ENCODE results near the gene RBM38. TPM values are rescaled to one million over a fixed set of nuclear protein-coding genes. Genes with fewer than 3 reads are reported as not detected.

RBM38 gene
- total RNA-seq, 1 experiment from 2014 or later = 56.5 TPM

- ChIA-PET CTCF (no interaction called here), POLR2A (ENCODE audit: unreplicated experiment) (no interaction called here)
- no peak overlapping the region for H3K9ac ChIP-seq (ENCODE audit: low read length)
- DNase-seq (no peak), ATAC-seq (no peak)
- intact Hi-C loops (cut with micrococcal nuclease) = no loop called here
- H3K4me3 ChIP-seq (ENCODE audit: low read length) = no peak overlapping the region
- no peaks in the 10 kb centered on the region for H3K79me2 ChIP-seq (ENCODE audit: low read length)
- H3K27me3 ChIP-seq (ENCODE audit: low read length) = no peaks in the 10 kb centered on the region
- no peaks in the 10 kb centered on the region for H3F3A ChIP-seq (ENCODE audit: low read length, unreplicated experiment)
- BruUV-seq (replicated peaks) = TSS peak; percentile 28
- no peaks in the 10 kb centered on the region for H3K4me1 ChIP-seq (ENCODE audit: insufficient read depth, low read length)
- no peaks in the 10 kb centered on the region for H4K20me1 ChIP-seq (ENCODE audit: low read length)
- H3K9me2 ChIP-seq (replicated peaks; ENCODE audit: low read length) = no peaks in the 10 kb centered on the region
- peaks cover 29% of the 10 kb centered on the region; the same call in 1 of the 2 replicates for H3K36me3 ChIP-seq (ENCODE audit: low read depth, low read length)
- H3K27ac ChIP-seq (ENCODE audit: low read length) = no peak overlapping the region
- no peak overlapping the region for H3K4me2 ChIP-seq (ENCODE audit: low read length)
- TF ChIP-seq, protein P1, sequence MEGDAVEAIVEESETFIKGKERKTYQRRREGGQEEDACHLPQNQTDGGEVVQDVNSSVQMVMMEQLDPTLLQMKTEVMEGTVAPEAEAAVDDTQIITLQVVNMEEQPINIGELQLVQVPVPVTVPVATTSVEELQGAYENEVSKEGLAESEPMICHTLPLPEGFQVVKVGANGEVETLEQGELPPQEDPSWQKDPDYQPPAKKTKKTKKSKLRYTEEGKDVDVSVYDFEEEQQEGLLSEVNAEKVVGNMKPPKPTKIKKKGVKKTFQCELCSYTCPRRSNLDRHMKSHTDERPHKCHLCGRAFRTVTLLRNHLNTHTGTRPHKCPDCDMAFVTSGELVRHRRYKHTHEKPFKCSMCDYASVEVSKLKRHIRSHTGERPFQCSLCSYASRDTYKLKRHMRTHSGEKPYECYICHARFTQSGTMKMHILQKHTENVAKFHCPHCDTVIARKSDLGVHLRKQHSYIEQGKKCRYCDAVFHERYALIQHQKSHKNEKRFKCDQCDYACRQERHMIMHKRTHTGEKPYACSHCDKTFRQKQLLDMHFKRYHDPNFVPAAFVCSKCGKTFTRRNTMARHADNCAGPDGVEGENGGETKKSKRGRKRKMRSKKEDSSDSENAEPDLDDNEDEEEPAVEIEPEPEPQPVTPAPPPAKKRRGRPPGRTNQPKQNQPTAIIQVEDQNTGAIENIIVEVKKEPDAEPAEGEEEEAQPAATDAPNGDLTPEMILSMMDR (conservative IDR thresholded peaks at IDR 0.05; ENCODE audit: low read depth, low read length) = no peak
- TF ChIP-seq EZH2phosphoT487 (IDR thresholded peaks at IDR 0.05; ENCODE audit: borderline replicate concordance, low read length) (no peak), EZH2 (IDR thresholded peaks at IDR 0.05; ENCODE audit: low read length, unreplicated experiment) (no peak)
- H2AFZ ChIP-seq (ENCODE audit: low read length) = no peak overlapping the region
- H3K9me3 ChIP-seq (ENCODE audit: low read length) = no peaks in the 10 kb centered on the region
Observed at GRCh38 chr20:57408536-57409233, 17.5 kb downstream of the RBM38 start.

DNA sequence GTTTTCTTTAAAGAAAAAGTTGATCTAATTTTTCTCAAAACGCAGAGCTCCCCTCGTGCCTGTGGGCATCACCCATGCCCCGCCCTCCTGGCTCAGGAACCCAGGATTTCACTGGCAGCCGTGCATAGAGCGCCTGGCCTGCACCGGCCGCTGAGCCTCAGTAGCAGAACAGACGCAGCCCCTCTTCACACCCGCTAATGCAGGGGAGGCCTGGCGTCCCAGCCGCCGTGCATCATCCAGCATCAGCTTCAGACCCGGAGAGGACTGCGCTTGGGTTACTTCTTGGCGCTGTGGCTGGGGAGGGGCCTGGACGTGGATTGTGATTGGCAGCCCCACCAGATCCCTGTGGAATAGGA, 18.1 kb downstream of the RBM38 start:
- intact Hi-C loops (cut with micrococcal nuclease) = no loop called here
- no peak for DNase-seq
- H3K9me2 ChIP-seq (replicated peaks; ENCODE audit: low read length) = no peaks in the 10 kb centered on the region
- ChIA-PET CTCF (no interaction called here), POLR2A (ENCODE audit: unreplicated experiment) (no interaction called here)
- no peaks in the 10 kb centered on the region for H3K4me1 ChIP-seq (ENCODE audit: insufficient read depth, low read length)
- H3K36me3 ChIP-seq (ENCODE audit: low read depth, low read length) = peaks cover 24% of the 10 kb centered on the region; the same call in 1 of the 2 replicates
- no peaks in the 10 kb centered on the region for H3K27me3 ChIP-seq (ENCODE audit: low read length)
- no peak for ATAC-seq
- H3K4me2 ChIP-seq (ENCODE audit: low read length) = no peak overlapping the region
- no peak overlapping the region for H3K4me3 ChIP-seq (ENCODE audit: low read length)
- no peak for TF ChIP-seq EZH2 (IDR thresholded peaks at IDR 0.05; ENCODE audit: low read length, unreplicated experiment)
- no peak for TF ChIP-seq EZH2phosphoT487 (IDR thresholded peaks at IDR 0.05; ENCODE audit: borderline replicate concordance, low read length)
- TF ChIP-seq, protein P1 (conservative IDR thresholded peaks at IDR 0.05; ENCODE audit: low read depth, low read length) = no peak
- no peaks in the 10 kb centered on the region for H3K9me3 ChIP-seq (ENCODE audit: low read length)
- H2AFZ ChIP-seq (ENCODE audit: low read length) = no peak overlapping the region
- no peaks in the 10 kb centered on the region for H4K20me1 ChIP-seq (ENCODE audit: low read length)
- BruUV-seq (replicated peaks) = no TSS peak
- H3K27ac ChIP-seq (ENCODE audit: low read length) = no peak overlapping the region
- H3F3A ChIP-seq (ENCODE audit: low read length, unreplicated experiment) = no peaks in the 10 kb centered on the region
- H3K79me2 ChIP-seq (ENCODE audit: low read length) = no peaks in the 10 kb centered on the region
- H3K9ac ChIP-seq (ENCODE audit: low read length) = no peak overlapping the region

- POLR2A ChIA-PET (ENCODE audit: unreplicated experiment) = no interaction called here
- H3K27ac ChIP-seq (ENCODE audit: low read length) = no peak overlapping the region
Observed at GRCh38 chr20:57409672-57410397, 18.6 kb downstream of the RBM38 start.

More at GRCh38 chr20:57409672-57410397, 18.6 kb downstream of the RBM38 start:
- no peak overlapping the region for H2AFZ ChIP-seq (ENCODE audit: low read length)
- TF ChIP-seq EZH2 (IDR thresholded peaks at IDR 0.05; ENCODE audit: low read length, unreplicated experiment) (no peak), EZH2phosphoT487 (IDR thresholded peaks at IDR 0.05; ENCODE audit: borderline replicate concordance, low read length) (no peak)
- TF ChIP-seq, protein P1 (conservative IDR thresholded peaks at IDR 0.05; ENCODE audit: low read depth, low read length) = no peak
- H3K4me1 ChIP-seq (ENCODE audit: insufficient read depth, low read length) = peaks cover 2% of the 10 kb centered on the region; the same call in 1 of the 2 replicates
- H4K20me1 ChIP-seq (ENCODE audit: low read length) = no peaks in the 10 kb centered on the region
- peaks cover 19% of the 10 kb centered on the region; the same call in 1 of the 2 replicates for H3K36me3 ChIP-seq (ENCODE audit: low read depth, low read length)
- DNase-seq (no peak), ATAC-seq (no peak)
- H3K4me3 ChIP-seq (ENCODE audit: low read length) = no peak overlapping the region
- H3K9me2 ChIP-seq (replicated peaks; ENCODE audit: low read length) = no peaks in the 10 kb centered on the region
- H3F3A ChIP-seq (ENCODE audit: low read length, unreplicated experiment) = no peaks in the 10 kb centered on the region
- no peak overlapping the region for H3K4me2 ChIP-seq (ENCODE audit: low read length)
- H3K9ac ChIP-seq (ENCODE audit: low read length) = no peak overlapping the region
- no peaks in the 10 kb centered on the region for H3K9me3 ChIP-seq (ENCODE audit: low read length)
- CTCF ChIA-PET = no interaction called here
- H3K27me3 ChIP-seq (ENCODE audit: low read length) = no peaks in the 10 kb centered on the region
- BruUV-seq (replicated peaks) = no TSS peak
- intact Hi-C loops (cut with micrococcal nuclease) = no loop called here
- H3K79me2 ChIP-seq (ENCODE audit: low read length) = no peaks in the 10 kb centered on the region

All from PC-3 (cell line).